ENCODE results near the gene ESR1.
"Not testable (repeated sequence)": the region's sequence is repeated elsewhere in the genome, so short reads cannot be mapped to it uniquely, and the experiment has no call there.

Gene ESR1

GRCh38 chr6:151899796-151900195 is 92.3 kb downstream of the ESR1 start:
- DNase-seq, result not testable (repeated sequence)

- no peak for DNase-seq
Measured at GRCh38 chr6:151900256-151900655, 92.8 kb downstream of the ESR1 start.

- DNase-seq, result no peak
Measured at GRCh38 chr6:151901009-151901411, 93.5 kb downstream of the ESR1 start.

GRCh38 chr6:151904631-151905030 is 97.1 kb downstream of the ESR1 start:
- DNase-seq, result no peak

GRCh38 chr6:151905072-151905471 is 97.6 kb downstream of the ESR1 start:
- DNase-seq, result no peak

GRCh38 chr6:151905854-151906253 is 98.4 kb downstream of the ESR1 start:
- no peak for DNase-seq

- no peak for DNase-seq
Measured at GRCh38 chr6:151911401-151911800, 103.9 kb downstream of the ESR1 start.

- DNase-seq, result no peak
Measured at GRCh38 chr6:151914484-151914883, 107.0 kb downstream of the ESR1 start.

GRCh38 chr6:151916075-151916474 is 108.6 kb downstream of the ESR1 start:
- no peak for DNase-seq

GRCh38 chr6:151916680-151917164 is 109.2 kb downstream of the ESR1 start:
- DNase-seq, result no peak

- DNase-seq, result no peak
Measured at GRCh38 chr6:151917531-151918329, 110.2 kb downstream of the ESR1 start.

- no peak for DNase-seq
Measured at GRCh38 chr6:151940307-151940706, 132.8 kb downstream of the ESR1 start.

GRCh38 chr6:151948002-151948743 is 140.7 kb downstream of the ESR1 start:
- no peak for DNase-seq

- no peak for DNase-seq
Measured at GRCh38 chr6:151958332-151958731, 150.8 kb downstream of the ESR1 start.

- DNase-seq, result no peak
Measured at GRCh38 chr6:151959086-151959485, 151.6 kb downstream of the ESR1 start.

GRCh38 chr6:151961809-151962208 is 154.3 kb downstream of the ESR1 start:
- DNase-seq, result no peak

- no peak for DNase-seq
Measured at GRCh38 chr6:151962246-151962846, 154.9 kb downstream of the ESR1 start.

GRCh38 chr6:151963001-151963400 is 155.5 kb downstream of the ESR1 start:
- DNase-seq, result no peak

- DNase-seq, result not testable (repeated sequence)
Measured at GRCh38 chr6:151964412-151964811, 156.9 kb downstream of the ESR1 start.

- DNase-seq, result no peak
Measured at GRCh38 chr6:151974061-151974617, 166.7 kb downstream of the ESR1 start.

GRCh38 chr6:151975795-151976194 is 168.3 kb downstream of the ESR1 start:
- no peak for DNase-seq

GRCh38 chr6:151988199-151988598 is 180.7 kb downstream of the ESR1 start:
- DNase-seq, result not testable (repeated sequence)

- no peak for DNase-seq
Measured at GRCh38 chr6:151992091-151992490, 184.6 kb downstream of the ESR1 start.

Data from T-helper 9 cell (primary cell).